LNCAP (cell line): ENCODE measurements around the gene ST7.
A peak's percentile ranks its signal among the peaks of the same experiment; 100 is the strongest.

Source experiments
- CTCF ChIP-seq: fragments of 450-650 bp; IDR thresholded peaks from 2 replicates; pipeline ENCODE4 v1.5.1; 2017; ENCODE audit warnings: mild to moderate bottlenecking

Gene ST7

GRCh38 chr7:117118579-117119180 is 165.4 kb downstream of the ST7 start:
- no peak for TF ChIP-seq CTCF

GRCh38 chr7:117119192-117119924 is 166.1 kb downstream of the ST7 start:
- peak; percentile 84 for TF ChIP-seq CTCF

GRCh38 chr7:117122536-117122935 is 169.2 kb downstream of the ST7 start:
- TF ChIP-seq CTCF = no peak

- no peak for TF ChIP-seq CTCF
Observed at GRCh38 chr7:117123311-117123926, 170.1 kb downstream of the ST7 start.

- TF ChIP-seq CTCF = no peak
Observed at GRCh38 chr7:117124591-117125220, 171.4 kb downstream of the ST7 start.

GRCh38 chr7:117126676-117127075 is 173.4 kb downstream of the ST7 start:
- no peak for TF ChIP-seq CTCF

- TF ChIP-seq CTCF = peak; percentile 81
Observed at GRCh38 chr7:117127585-117128168, 174.4 kb downstream of the ST7 start.
